GM18858 (cell line): ENCODE results near the gene CCDC183.
"Not testable (repeated sequence)": the region's sequence is repeated elsewhere in the genome, so short reads cannot be mapped to it uniquely, and the experiment has no call there.

Experiments used
- ATAC-seq: cut with Tn5 transposase; IDR thresholded peaks from one replicate; pipeline ENCODE4 v1.9.1; 2021; ENCODE audit not compliant: unreplicated experiment

The CCDC183 gene

GRCh38 chr9:136823136-136824046 is 27.3 kb downstream of the CCDC183 start:
- ATAC-seq = no peak

- ATAC-seq = no peak
Observed at GRCh38 chr9:136824496-136825225, 28.5 kb downstream of the CCDC183 start.

GRCh38 chr9:136825295-136826187 is 29.4 kb downstream of the CCDC183 start:
- no peak for ATAC-seq

DNA sequence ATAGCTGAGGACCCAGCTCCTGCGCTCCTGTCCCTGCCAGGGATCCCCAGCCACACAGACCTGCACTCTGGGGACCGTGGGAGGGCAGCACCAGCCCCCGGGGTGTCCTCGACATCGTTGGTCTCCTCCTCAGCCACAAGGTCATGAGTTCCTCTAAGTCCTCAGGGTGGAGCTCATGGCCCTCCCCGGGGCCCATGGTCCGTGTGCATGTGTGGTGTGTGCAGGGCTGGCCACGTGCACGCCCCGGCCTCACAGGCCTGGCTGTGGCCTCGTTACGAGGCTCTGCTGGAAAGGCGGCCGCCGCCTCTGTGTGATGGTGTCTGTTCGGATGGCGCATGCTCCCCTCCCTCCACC is 30.0 kb downstream of the CCDC183 start:
- no peak for ATAC-seq

GRCh38 chr9:136826703-136827582 is 30.8 kb downstream of the CCDC183 start:
- ATAC-seq = no peak

DNA sequence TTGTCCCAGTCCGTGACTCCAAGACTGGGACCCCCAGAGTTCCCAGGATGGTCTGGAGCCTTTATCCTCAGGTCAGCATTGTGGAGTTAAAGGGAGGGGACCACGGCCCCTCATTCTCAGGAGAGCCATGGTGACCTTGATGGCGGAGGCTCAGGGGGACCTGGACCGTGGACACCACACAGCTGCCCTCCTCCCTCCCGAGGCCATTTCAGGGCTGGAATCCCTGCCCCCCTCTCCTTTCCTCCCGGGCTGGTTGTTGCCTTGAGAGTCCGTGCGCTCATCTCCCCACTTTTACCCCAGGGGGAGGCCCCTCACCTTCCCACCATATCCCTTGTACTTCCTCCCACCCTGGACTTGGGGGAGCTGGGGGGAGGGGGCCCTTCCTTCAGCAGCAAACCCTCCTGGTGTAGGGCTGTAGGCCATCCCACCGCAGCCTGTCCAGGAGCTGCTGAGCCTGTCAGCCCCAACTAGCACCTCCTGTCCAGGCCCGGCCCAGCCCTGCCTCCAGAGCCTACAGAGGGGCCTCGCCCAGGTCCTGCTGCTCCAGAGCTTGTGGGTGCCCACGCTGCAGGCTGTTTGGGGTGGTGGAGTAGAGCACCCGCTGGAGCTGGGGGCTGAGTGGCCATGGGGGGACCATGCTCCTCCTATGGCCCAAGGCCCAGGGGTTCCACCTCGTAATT is 31.8 kb downstream of the CCDC183 start:
- no peak for ATAC-seq

GRCh38 chr9:136828474-136829140 is 32.5 kb downstream of the CCDC183 start:
- no peak for ATAC-seq

- ATAC-seq = no peak
Observed at GRCh38 chr9:136829412-136829811, 33.3 kb downstream of the CCDC183 start.

DNA sequence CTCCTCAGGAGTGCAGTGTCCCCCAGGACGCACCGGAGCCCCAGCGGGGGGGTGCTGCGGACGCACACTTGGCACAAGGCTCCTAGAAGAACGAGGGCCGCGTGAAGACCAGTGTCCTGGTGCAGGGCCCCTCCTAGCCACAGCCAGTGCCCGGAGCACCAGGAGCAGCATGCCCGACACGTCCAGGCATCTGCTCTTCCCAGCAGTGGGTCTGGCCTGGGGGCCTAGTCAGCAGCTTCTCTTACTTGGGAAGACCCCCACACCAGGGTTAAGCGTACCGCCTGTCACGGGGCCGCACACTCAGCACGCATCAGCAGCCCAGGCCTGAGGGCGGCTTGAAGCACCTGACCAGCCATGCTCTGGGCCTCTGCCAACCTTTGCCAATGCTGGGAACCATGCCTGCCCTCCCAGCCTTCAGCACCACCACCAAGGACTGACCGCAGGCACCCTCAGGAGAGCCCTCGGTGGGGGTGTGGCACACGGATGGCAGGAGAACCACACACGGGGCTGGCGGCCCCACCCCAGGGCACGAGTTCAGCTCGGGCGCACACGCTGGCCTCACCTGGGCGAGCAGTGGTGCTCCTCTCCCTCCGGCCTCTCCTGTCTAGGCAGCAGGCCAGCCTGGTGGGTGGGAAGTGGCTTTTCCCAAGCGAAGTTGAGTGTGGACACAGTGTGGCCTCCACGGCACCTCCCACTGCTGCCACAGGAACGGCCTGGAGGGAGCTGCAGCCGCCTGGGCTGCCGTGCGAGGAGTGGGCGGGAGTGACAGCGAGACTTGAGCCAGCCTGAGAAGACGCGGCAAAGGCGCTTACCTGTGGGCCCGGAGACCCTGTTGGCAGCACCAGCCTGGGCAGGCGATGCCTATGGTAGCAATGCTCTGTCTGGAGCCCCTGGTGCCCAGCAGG is 34.1 kb downstream of the CCDC183 start:
- ATAC-seq = no peak

DNA sequence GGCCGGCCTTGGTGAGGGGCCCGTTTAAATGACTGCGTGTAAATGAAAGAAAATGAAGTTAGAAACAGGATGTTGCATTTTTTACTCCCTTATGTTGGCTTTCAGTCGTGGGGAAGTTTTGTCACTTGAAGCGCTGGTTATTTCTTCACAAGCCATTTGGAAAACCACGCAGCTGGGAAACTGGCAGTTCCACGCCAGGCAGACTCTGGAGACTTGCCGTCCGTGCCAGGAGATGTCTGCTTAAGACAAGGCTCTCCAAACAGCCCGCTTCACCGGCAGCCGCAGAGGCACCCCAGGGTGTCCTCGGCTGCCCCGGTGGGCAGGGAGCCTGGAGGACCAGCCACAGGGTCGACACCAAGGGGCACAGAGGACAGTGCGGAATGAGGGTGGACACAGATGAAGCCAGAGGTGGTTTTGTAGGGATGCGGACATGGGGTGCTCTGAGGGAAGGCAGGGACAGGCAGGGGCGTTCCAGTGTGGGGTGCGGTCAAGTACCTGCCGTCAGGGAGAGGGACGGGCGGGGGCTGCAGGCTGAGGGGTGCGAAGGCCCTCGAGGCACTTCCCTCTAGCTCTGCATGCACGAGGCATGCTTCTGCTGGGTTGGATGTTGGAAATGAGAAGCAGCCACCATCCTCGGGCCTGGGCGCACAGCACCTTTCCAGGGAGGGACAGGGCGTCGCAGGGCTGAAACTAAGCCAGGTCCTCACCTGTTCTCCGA is 35.0 kb downstream of the CCDC183 start:
- ATAC-seq = no peak

DNA sequence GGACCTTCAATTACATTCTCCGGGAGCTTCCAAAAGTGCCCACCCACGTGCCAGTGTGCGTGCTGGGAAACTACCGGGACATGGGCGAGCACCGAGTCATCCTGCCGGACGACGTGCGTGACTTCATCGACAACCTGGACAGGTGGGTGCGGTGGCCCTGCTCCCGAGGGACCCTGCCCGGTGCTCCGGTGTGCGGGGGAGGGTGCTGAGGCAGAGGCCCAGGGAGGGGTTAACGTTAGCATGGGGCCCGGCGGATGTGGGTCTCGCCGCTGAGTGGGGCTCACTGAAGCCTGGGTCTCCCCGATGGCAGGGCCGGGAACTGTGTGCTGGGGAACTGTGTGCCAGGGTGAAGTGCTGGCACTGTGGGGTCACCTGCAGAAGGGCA is 35.6 kb downstream of the CCDC183 start:
- no peak for ATAC-seq

DNA sequence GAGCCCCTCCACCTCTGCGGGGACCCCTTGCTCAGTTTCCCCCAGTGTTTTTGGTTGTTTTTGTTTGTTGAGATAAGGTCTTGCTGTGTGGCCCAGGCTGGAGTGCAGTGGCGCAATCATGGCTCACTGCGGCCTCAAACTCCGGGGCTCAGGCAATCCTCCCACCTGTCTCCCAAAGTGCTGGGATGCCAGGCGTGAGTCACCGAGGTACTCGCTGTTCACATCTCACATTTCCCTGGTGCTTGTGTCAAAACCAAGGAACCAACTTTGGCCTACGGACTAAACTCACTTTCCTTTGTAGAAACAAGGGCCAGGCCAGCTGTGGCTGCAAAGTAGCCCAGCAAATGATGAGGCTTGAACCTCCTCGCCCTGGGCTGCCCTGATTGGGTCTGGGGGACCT is 36.4 kb downstream of the CCDC183 start:
- no peak for ATAC-seq

- not testable (repeated sequence) for ATAC-seq
Observed at GRCh38 chr9:136833381-136834048, 37.4 kb downstream of the CCDC183 start.

- no peak for ATAC-seq
Observed at GRCh38 chr9:136835162-136835931, 39.2 kb downstream of the CCDC183 start.

DNA sequence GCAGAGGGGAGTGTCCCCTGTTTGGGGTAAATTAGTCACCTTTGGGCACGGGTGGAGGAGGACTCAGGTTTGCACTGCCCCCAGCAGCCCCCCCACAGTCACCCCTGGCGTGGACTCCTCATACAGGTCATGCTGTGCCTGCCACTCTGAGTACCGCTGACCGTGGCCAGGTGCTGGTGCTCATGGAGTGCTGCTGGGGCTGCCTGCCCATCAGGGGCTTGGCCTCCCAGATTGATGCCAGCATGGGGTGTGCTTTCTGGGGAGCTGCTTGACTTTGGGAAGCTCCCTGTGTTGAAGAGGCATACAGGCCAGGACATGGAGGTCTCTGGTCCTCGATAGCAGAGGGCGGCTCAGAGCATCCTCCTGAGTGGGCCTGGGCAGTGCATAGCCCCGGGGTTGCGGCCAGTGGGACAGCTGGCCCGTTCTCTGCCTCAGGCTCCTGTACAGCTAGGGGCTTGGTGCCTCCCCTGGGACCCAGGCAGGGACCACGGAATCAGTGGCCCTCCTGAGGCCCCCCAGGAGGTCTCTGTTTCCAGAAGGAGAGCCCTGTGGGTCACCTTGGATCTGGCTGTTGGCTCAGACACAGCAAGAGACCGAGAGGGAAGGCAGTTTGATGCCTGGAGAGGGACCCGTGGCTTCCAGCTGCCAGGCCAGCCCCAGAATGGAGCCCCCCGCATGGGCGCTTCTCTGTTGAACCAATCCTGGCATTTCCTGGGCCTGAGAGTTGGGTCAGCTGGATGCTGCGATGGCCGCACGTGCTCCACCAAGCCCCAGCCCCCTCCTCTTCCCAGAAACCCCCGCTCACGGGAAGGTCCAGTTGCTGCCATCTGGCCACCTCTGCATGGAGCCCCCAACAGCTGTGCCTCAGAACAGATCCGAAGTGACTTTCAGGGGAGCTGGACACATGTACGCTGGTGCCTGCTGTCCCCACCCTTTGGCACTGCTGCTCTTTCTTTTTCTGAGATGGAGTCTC is 40.1 kb downstream of the CCDC183 start:
- no peak for ATAC-seq
